Middle frontal gyrus (tissue), 1 donor: Measurements from ENCODE around the gene GUK1.

Source experiments
- DNase-seq: peaks from one replicate; pipeline ENCODE4 v3.0.0-alpha.2; 2015; ENCODE audit warnings: low spot score; ENCODE audit errors: extremely low spot score

GUK1 gene

GRCh38 chr1:228125185-228125584, 14.9 kb upstream of the GUK1 start:
- DNase-seq, result no peak

- no peak for DNase-seq
Observed at GRCh38 chr1:228131766-228132165, 8.3 kb upstream of the GUK1 start.

GRCh38 chr1:228134591-228134990, 5.5 kb upstream of the GUK1 start:
- no peak for DNase-seq

- DNase-seq, result no peak
Observed at GRCh38 chr1:228136901-228137300, 3.2 kb upstream of the GUK1 start.

- no peak for DNase-seq
Observed at GRCh38 chr1:228139406-228139930, 611 bp upstream of the GUK1 start.

GRCh38 chr1:228140724-228141225, 696 bp downstream of the GUK1 start:
- no peak for DNase-seq

GRCh38 chr1:228141226-228142044, 1.4 kb downstream of the GUK1 start:
- DNase-seq, result no peak

GRCh38 chr1:228142155-228142691, 2.1 kb downstream of the GUK1 start:
- DNase-seq, result no peak

GRCh38 chr1:228142701-228143136, 2.6 kb downstream of the GUK1 start:
- DNase-seq, result no peak

GRCh38 chr1:228143480-228144192, 3.6 kb downstream of the GUK1 start:
- DNase-seq, result no peak

- no peak for DNase-seq
Observed at GRCh38 chr1:228144193-228144992, 4.3 kb downstream of the GUK1 start.

- DNase-seq, result no peak
Observed at GRCh38 chr1:228144993-228145343, 4.9 kb downstream of the GUK1 start.

GRCh38 chr1:228145463-228146416, 5.7 kb downstream of the GUK1 start:
- no peak for DNase-seq

GRCh38 chr1:228146417-228147150, 6.5 kb downstream of the GUK1 start:
- DNase-seq, result no peak

GRCh38 chr1:228147151-228147693, 7.1 kb downstream of the GUK1 start:
- DNase-seq, result no peak

- no peak for DNase-seq
Observed at GRCh38 chr1:228147768-228148167, 7.7 kb downstream of the GUK1 start.

- DNase-seq, result no peak
Observed at GRCh38 chr1:228148196-228148861, 8.2 kb downstream of the GUK1 start.

GRCh38 chr1:228148935-228149405, 8.9 kb downstream of the GUK1 start:
- no peak for DNase-seq
